Keratinocyte (primary cell): Measurements from ENCODE around the gene PEPD. TPM values are rescaled to one million over a fixed set of nuclear protein-coding genes. Genes with fewer than 3 reads are reported as not detected.

Experiments used
- DNase-seq: peaks from one replicate; pipeline ENCODE4 v3.0.0-alpha.2; 2011; ENCODE audit warnings: low read depth, missing footprints, low spot score
- FAIRE-seq: peaks from 2 replicates; lab custom pipeline; 2011; peaks lifted over from hg19 to GRCh38; lab: Jason Lieb, UNC
- H2AFZ ChIP-seq: 2 replicates; pipeline ENCODE4 v1.6.0; 2012; ENCODE audit warnings: low read length, control low read depth, inconsistent platforms; ENCODE audit not compliant: control insufficient read depth
- H3K27ac ChIP-seq: 2 replicates; pipeline ENCODE4 v1.5.1; 2011; ENCODE audit warnings: low read length; ENCODE audit not compliant: control insufficient read depth, insufficient read depth
- H3K27me3 ChIP-seq: 3 replicates; pipeline ENCODE4 v1.6.0; 2011; ENCODE audit warnings: low read length; ENCODE audit not compliant: control insufficient read depth, insufficient read depth; ENCODE audit errors: extremely low read depth
- H3K36me3 ChIP-seq, 2 experiments: 2 replicates in 1 of 2; 3 replicates in 1 of 2; pipeline ENCODE4 v1.5.1; 2011; ENCODE audit warnings: low read length in 2 of 2, mild to moderate bottlenecking in 1 of 2; ENCODE audit not compliant: control insufficient read depth in 2 of 2, insufficient read depth in 2 of 2; ENCODE audit errors: extremely low read depth in 1 of 2
- H3K4me1 ChIP-seq: 3 replicates; pipeline ENCODE4 v1.5.1; 2011; ENCODE audit warnings: low read length; ENCODE audit not compliant: control insufficient read depth, insufficient read depth; ENCODE audit errors: extremely low read depth
- H3K4me2 ChIP-seq: 3 replicates; pipeline ENCODE4 v1.6.0; 2011; ENCODE audit warnings: low read depth, low read length; ENCODE audit not compliant: control insufficient read depth, insufficient read depth; ENCODE audit errors: extremely low read depth
- H3K4me3 ChIP-seq, 3 experiments: fragments of 200-600 bp in 1 of 3; sonication (generic) in 1 of 3; 2 replicates in 2 of 3; 3 replicates in 1 of 3; pipeline ENCODE4 v1.5.1; 2011 to 2016; ENCODE audit warnings: low read length in 3 of 3, mild to moderate bottlenecking in 3 of 3, control low read depth in 2 of 3, inconsistent platforms in 1 of 3, low read depth in 1 of 3, mixed read lengths in 1 of 3, mixed run types in 1 of 3, moderate library complexity in 1 of 3; ENCODE audit not compliant: control insufficient read depth in 2 of 3, insufficient read depth in 2 of 3; ENCODE audit errors: extremely low read depth in 1 of 3
- H3K79me2 ChIP-seq: 2 replicates; pipeline ENCODE4 v1.6.0; 2012; ENCODE audit warnings: low read length; ENCODE audit not compliant: control insufficient read depth, insufficient read depth
- H3K9ac ChIP-seq: 3 replicates; pipeline ENCODE4 v1.6.0; 2011; ENCODE audit warnings: low read length; ENCODE audit not compliant: control insufficient read depth, insufficient read depth; ENCODE audit errors: extremely low read depth
- H3K9me1 ChIP-seq: 3 replicates; pipeline ENCODE4 v1.6.0; 2011; ENCODE audit warnings: low read length; ENCODE audit not compliant: control insufficient read depth, insufficient read depth; ENCODE audit errors: extremely low read depth
- H3K9me3 ChIP-seq: 2 replicates; pipeline ENCODE4 v1.5.1; 2012; ENCODE audit warnings: low read depth, low read length; ENCODE audit not compliant: control insufficient read depth
- H4K20me1 ChIP-seq: 3 replicates; pipeline ENCODE4 v1.6.0; 2011; ENCODE audit warnings: low read length; ENCODE audit not compliant: control insufficient read depth, insufficient read depth; ENCODE audit errors: extremely low read depth
- CTCF ChIP-seq, 3 experiments: IDR thresholded peaks in 1 of 3; conservative IDR thresholded peaks in 1 of 3; optimal IDR thresholded peaks in 1 of 3; 2 replicates in 2 of 3; 3 replicates in 1 of 3; pipeline versions ENCODE3 to v1.5.1; 2011; ENCODE audit warnings: low read length in 3 of 3, mild to moderate bottlenecking in 3 of 3, moderate library complexity in 2 of 3, control low read depth in 1 of 3, inconsistent platforms in 1 of 3; ENCODE audit not compliant: insufficient read depth in 2 of 3; ENCODE audit errors: extremely low read depth in 1 of 3
- EZH2 ChIP-seq: IDR thresholded peaks from one replicate; pipeline ENCODE4 v1.6.1; 2012; ENCODE audit warnings: inconsistent platforms, mild to moderate bottlenecking, low read length, moderate library complexity
- dilution Hi-C: fragments of 300-500 bp; cut with MboI; formaldehyde crosslinking; loops from one replicate; pipeline ENCODE4 v1.7.0; 2020; ENCODE audit warnings: low sequenced_read_pairs; ENCODE audit not compliant: extremely low pct_ligation_motif_present
- polyA plus RNA-seq, 5 experiments: library from polyadenylated mRNA; depleted of rRNA in 3 of 5; stranded (reverse) in 3 of 5; stranded (forward) in 1 of 5; unstranded in 1 of 5; fragments of >200 nt; gene quantifications; 1 replicate in 1 of 5; 2 replicates in 3 of 5; 3 replicates in 1 of 5; pipeline versions ENCODE4 v1.2.1 to v1.2.3, GENCODE V29; 2011 to 2012; ENCODE audit warnings: missing spikeins in 2 of 5, low read depth in 1 of 5, low replicate concordance in 1 of 5

Gene PEPD
- polyA plus RNA-seq, 1 donor (not counting 4 experiments of a cell fraction or from before 2014, with no cell fraction given): 36.9 TPM

DNA sequence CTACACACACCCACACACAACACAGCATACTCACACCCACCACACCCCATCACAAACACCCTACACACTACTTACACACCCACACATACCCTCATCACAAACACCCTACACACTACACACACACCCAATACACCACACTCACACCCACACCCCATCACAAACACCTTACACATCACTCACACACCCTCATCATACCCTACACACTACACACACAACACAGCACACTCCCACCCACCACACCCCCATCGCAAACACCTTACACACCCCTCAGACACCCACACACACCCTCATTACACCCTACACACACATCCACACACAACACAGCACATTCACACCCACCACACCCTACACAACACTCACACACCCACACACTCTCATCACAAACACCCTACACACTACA is 15.8 kb downstream of the PEPD start:
- H3K9me1 ChIP-seq: no peaks in the 10 kb centered on the region
- H3K27ac ChIP-seq: no peak overlapping the region
- no peak overlapping the region for H2AFZ ChIP-seq
- no peaks in the 10 kb centered on the region for H3K79me2 ChIP-seq
- FAIRE-seq (no peak), DNase-seq (no peak)
- peaks cover 0 to 2% of the 10 kb centered on the region in 2 experiments for H3K36me3 ChIP-seq
- no peak overlapping the region for H3K4me2 ChIP-seq
- no peaks in the 10 kb centered on the region for H3K9me3 ChIP-seq
- no peak overlapping the region for H3K4me3 ChIP-seq
- no peak overlapping the region for H3K9ac ChIP-seq
- peaks cover 3% of the 10 kb centered on the region for H4K20me1 ChIP-seq
- dilution Hi-C loops: no loop called here
- no peak for TF ChIP-seq CTCF (optimal IDR thresholded peaks at IDR 0.05 in 1 of 3, IDR thresholded peaks at IDR 0.05 in 1 of 3, conservative IDR thresholded peaks at IDR 0.05 in 1 of 3; ENCODE audit: extremely low read depth in 1 of 3, insufficient read depth in 2 of 3, low read length in 3 of 3)
- no peak for TF ChIP-seq EZH2
- peaks cover 6% of the 10 kb centered on the region for H3K4me1 ChIP-seq
- no peaks in the 10 kb centered on the region for H3K27me3 ChIP-seq

DNA sequence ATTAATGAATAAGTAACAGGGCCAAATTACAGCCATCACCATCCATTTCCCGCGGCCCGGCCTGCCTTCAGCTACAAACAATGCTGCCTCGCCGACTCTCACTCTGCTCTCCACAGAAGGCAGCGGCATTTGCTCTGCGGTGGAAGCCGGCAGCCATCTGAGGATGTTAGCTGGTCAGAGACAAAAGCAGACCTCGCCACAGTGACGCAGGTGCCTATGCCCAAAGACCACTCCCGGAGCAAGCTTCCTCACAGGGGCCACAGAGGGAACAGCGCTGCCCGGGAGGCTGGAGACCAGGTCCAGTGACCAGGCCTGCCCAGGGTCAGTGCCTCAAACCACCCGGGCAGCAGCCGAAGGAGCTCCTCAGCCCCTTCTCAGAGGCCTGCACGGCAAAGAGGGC is 16.4 kb downstream of the PEPD start:
- peaks cover 0 to 7% of the 10 kb centered on the region in 2 experiments for H3K36me3 ChIP-seq
- H3K4me1 ChIP-seq: peaks cover 6% of the 10 kb centered on the region
- H4K20me1 ChIP-seq: peaks cover 3% of the 10 kb centered on the region
- H3K4me2 ChIP-seq: no peak overlapping the region
- H3K27ac ChIP-seq: no peak overlapping the region
- DNase-seq: no peak
- H3K4me3 ChIP-seq: no peak overlapping the region
- no peaks in the 10 kb centered on the region for H3K9me3 ChIP-seq
- H3K9ac ChIP-seq: no peak overlapping the region
- no peaks in the 10 kb centered on the region for H3K9me1 ChIP-seq
- no peaks in the 10 kb centered on the region for H3K79me2 ChIP-seq
- no peak for FAIRE-seq
- H3K27me3 ChIP-seq: no peaks in the 10 kb centered on the region
- TF ChIP-seq EZH2: no peak
- TF ChIP-seq CTCF (optimal IDR thresholded peaks at IDR 0.05 in 1 of 3, IDR thresholded peaks at IDR 0.05 in 1 of 3, conservative IDR thresholded peaks at IDR 0.05 in 1 of 3; ENCODE audit: extremely low read depth in 1 of 3, insufficient read depth in 2 of 3, low read length in 3 of 3): no peak
- no peak overlapping the region for H2AFZ ChIP-seq
- dilution Hi-C loops: no loop called here
